HG02759 (cell line): Measurements from ENCODE around the gene ZNF695.
"Not testable (repeated sequence)": the region's sequence is repeated elsewhere in the genome, so short reads cannot be mapped to it uniquely, and the experiment has no call there.

Experiments
- ATAC-seq: cut with Tn5 transposase; IDR thresholded peaks from one replicate; pipeline ENCODE4 v1.9.1; 2021; ENCODE audit warnings: mild to moderate bottlenecking, moderate library complexity; ENCODE audit not compliant: unreplicated experiment

Gene ZNF695

DNA sequence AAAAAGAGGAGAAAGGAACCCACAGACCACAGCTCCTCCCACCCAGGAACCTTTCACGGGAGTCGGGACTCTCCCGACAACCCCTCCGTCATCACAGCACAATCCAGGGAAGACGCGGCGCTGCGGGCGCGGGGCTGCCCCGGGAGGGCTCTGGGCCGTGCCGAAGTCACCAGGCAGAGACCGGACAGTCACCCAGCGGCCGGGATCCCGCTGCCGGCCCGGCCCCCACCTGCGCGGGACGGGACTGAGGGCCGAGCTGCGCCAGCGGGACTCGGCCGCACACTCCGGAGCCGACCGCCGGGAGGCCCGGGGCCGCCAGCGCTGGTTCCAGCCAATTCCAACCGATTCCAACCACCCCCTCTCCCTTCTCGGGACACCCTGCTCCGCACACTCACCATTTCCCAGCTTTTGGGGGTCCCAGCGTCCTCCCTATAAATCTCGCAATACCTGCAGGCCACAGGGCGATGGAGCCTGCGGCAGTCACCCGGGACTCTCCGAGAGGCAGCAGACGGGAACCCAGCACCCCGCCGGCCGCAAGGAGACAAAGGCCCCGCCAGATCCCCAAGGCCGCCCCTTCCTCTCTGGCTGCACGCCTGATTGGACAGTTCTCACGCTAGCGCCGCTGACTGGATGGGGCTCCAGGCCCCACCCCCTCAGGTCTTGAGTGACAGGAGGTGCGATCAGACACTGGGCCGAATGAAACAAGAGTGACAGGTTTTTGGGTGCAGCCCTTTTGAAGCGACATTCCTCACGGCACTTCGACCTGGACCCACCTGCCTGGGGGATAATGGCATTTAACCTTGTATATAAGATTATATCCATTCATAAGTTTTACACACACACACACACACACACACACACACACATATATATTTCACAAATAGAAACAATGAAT, at the start of gene ZNF695:
TSS of gene ZNF695 (minus strand) at position 547 of the 895 bp plus-strand sequence. CDS start at position 398, 149 bp downstream.
- peak; percentile 99 for ATAC-seq

DNA sequence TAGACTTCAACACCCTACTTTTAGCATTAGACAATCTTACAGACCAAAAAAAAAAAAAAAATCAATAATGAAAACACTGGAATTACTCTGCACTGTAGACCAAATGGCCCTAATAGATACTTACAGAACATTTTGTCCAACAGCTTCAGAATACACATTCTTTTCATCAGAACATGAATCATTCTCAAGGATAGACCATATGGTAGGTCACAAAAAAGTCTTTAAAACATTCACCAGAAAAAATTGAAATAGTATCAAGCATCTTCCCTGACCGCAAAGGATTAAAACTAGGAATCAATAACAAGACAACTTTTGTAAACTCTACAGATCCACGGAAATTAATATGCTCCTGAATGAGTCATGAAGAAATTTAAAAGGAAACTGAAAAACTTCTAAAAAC, 48.2 kb upstream of the ZNF695 start:
- ATAC-seq = no peak

DNA sequence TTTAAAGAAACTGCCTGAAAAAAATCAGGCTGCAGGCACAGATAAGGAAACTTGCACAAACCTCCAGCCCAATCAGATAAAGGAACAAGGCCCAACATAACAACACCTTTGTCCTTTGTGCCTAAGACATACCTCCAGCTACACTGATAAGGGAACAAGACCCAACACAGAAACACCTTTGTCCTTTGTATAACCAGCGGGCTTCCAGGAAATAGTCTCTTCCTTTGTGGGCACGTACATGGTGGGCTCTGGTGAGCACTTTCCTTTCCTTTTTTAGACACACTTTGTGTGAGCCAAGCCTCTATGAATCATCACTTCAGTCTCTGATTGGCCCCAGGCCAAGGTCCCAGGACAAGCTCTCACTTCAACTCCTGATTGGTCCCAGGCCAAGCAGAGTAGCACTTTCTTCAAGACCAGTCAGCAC, 47.1 kb upstream of the ZNF695 start:
- no peak for ATAC-seq

DNA sequence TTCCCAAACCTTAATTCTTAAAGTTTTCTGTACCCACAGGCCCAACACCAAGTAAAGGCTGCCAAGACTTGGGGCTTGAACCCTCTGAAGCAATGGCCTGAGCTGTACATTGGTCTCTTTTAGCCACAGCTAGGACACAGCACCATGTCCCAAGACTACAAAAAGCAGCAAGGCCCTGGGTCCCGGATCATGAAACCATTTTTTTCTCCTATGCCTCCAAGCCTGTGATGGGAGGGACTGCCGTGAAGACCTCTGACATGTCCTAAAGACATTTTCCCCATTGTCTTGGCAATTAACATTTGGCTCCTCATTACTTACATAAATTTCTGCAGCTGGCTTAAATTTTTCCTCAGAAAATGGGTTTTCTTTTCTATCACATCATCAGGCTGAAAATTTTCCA, 39.8 kb upstream of the ZNF695 start:
- no peak for ATAC-seq

DNA sequence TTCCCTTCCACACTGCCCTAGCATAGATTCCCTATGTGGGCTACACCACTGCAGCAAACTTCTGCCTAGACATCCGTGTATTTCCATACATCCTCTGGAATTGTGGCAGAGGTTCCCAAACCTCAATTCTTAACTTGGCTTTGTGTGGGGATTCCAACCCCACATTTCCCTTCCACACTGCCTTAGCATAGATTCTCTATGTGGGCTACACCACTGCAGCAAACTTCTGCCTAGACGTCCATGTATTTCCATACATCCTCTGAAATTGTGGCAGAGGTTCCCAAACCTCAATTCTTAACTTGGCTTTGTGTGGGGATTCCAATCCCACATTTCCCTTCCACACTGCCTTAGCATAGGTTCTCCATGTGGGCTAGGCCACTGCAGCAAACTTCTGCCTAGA, 39.4 kb upstream of the ZNF695 start:
- no peak for ATAC-seq

DNA sequence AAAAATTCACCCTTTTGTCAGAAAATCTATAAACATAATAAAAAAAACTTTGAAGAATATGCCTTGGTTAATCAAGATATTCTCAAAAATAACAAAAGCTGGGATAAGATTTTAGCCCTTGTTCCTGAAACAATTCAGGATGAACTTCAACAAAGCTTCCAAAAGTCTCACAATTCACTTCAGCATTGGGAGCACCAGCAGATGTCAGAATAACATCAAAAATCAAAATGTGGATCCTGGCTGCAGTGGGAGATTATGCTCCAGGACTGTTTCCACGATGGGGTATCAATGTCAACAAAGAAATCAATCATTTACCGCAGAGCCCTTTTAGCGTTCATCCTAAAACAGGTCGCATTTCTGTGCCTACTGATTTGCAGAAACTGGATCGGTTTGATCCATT, 35.5 kb upstream of the ZNF695 start:
- ATAC-seq = no peak

DNA sequence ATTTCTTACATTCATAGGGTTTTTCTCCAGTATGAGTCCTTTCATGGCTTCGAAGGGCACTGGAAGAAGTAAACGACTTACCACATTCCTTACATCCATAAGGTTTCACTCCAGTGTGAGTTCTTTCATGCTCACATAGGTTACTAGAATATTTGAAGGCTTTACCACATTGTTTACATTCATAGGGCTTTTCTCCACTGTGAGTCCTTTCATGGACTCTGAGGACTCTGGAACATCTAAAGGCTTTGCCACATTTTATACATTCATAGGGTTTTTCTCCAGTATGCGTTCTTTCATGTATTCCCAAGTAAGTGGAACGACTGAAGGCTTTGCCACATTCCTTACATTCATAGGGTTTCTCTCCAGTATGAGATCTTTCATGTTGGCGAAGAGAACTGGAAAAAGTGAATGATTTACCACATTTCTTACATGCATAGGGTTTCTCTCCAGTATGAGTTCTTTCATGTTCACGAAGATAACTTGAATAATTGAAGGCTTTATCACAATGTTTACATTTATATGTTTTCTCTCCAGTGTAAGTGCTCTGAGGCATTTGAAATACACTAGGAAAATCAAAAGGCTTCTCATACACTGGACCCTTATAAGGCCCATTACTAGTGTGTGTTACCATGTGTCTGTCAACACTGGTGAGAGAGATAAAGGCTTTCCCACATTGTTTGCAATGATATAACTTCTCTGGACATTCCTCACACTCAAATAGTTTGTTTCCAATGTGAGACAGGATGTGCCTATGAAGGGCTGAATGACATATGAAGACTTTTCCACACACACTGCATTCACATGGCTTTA, 29.9 kb upstream of the ZNF695 start:
- no peak for ATAC-seq

DNA sequence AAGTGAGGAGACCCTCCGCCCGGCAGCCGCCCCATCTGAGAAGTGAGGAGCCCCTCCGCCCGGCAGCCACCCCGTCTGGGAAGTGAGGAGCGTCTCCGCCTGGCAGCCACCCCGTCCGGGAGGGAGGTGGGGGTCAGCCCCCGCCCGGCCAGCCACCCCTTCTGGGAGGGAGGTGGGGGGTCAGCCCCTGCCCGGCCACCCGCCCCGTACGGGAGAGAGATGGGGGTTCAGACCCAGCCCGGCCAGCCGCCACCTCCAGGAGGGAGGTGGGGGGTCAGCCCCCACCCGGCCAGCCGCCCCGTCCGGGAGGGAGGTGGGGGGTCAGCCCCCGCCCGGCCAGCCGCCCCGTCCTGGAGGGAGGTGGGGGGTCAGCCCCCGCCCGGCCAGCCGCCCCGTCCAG, 24.4 kb upstream of the ZNF695 start:
- ATAC-seq = not testable (repeated sequence)

DNA sequence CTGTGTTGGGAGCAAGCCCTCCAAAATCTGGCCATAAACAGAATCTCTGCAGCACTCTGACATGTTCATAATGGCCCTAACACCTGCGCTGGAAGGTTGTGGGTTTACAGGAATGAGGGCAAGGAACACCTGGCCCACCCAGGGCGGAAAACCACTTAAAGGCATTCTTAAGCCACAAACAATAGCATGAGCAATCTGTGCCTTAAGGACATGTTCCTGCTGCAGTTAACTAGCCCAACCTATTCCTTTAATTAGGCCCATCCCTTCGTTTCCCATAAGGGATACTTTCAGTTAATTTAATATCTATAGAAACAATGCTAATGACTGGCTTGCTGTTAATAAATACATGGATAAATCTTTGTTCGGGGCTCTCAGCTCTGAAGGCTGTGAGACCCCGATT, 16.8 kb upstream of the ZNF695 start:
- ATAC-seq = not testable (repeated sequence)

DNA sequence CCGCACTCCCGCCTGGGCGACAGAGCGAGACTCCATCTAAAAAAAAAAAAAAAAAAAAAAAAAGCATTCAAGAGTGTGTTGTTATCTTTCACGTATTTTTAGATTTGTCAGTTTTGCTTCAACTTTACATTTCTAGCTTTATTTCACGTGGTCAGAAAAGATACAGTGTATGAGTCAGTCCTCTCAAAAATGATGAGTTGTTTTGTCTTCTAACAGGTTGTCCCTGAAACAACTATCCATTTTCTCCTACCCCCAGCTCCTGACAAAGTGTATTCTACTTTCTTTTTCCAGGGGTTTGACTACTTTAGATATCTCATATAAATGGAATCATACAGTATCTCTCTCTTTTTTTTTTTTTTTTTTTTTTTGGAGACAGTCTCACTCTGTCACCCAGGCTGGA, 5.5 kb upstream of the ZNF695 start:
- ATAC-seq = no peak

DNA sequence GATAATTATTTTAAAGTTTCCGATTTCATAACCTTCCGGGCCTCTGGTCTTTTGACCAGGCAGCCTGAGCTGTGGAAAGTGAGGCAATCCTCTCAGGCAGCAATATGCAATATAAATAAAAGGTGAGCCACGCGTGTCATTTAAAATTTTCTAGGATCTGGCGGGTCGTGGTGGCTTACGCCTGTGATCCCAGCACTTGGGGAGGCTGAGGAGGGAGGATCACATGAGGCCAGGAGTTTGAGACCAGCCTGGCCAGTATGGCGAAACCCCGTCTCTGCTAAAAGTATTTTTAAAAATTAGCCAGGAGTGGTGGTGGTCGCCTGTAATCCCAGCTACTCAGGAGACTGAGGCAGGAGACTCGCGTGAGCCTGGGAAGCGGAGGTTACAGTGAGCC, 546 bp upstream of the ZNF695 start:
- no peak for ATAC-seq

DNA sequence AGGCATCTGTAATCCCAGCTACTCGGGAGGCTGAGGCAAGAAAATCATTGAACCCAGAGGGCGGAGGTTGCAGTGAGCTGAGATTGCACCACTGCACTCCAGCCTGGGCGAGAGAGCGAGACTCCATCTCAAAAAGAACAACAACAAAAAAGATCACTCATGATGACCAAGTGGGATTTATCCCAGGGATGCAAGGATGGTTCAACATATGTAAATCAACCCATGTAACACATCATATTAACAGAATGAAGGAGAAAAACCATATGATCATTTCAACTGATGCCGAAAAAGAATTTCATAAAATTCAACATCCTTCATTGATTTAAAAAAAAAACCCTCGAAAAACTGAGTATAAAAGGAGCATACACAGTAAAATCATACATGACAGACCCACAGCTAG, 3.8 kb downstream of the ZNF695 start:
- not testable (repeated sequence) for ATAC-seq

DNA sequence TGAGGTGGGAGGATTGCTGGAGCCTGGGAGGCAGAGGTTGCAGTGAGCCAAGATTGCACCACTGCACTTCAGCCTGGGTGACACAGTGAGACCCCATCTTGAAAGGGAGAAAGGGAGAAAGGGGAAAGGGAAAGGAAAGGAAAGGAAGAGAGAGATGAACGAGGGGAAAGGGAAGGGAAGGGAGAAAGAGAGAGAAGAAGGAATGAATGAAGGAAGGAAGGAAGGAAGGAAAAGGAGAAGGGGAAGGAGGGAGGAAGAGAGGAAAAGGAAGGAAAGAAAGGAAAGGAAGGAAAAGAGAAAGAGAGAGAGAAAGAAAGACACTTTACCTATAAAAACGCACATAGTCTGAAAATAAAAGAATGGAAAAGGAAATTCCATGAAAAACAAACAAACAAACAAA, 18.0 kb downstream of the ZNF695 start:
- no peak for ATAC-seq

DNA sequence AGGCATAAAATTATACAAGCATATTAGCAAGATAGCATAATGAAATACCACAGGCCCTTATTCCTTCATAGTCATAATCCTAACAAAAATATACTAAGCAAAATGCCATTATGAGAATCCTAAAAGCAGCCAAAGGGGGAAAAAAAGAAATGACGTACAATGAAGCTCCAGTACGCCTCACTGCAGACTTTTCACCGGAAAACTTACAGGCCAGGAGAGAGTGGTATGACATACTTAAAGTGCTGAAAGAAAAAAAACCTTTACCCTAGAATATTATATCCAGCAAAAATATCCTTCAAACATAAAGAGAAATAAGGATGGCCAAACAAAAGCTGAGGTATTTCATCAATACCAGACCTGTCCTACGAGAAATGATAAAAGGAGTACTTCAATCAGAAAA, 19.5 kb downstream of the ZNF695 start:
- ATAC-seq = no peak

DNA sequence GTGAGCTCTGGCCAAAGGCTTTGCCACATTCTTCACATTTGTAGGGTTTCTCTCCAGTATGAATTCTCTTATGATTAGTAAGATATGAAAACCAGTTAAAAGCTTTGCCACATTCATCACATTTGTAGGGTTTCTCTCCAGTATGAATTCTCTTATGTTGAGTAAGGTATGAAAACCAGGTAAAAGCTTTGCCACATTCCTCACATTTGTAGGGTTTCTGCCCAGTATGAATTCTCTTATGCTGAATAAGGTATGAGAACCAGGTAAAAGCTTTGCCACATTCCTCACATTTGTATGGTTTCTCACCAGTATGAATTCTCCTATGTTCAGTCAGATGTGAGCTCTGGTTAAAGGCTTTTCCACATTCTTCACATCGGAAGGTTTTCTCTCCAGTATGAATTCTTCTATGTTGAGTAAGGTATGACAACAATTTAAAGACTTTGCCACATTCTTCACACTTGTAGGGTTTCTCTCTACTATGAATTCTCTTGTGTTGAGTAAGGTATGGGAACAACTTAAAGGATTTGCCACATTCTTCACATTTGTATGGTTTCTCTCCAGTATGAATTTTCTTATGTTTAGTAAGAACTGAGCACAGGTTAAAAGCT, 20.7 kb downstream of the ZNF695 start:
- no peak for ATAC-seq

DNA sequence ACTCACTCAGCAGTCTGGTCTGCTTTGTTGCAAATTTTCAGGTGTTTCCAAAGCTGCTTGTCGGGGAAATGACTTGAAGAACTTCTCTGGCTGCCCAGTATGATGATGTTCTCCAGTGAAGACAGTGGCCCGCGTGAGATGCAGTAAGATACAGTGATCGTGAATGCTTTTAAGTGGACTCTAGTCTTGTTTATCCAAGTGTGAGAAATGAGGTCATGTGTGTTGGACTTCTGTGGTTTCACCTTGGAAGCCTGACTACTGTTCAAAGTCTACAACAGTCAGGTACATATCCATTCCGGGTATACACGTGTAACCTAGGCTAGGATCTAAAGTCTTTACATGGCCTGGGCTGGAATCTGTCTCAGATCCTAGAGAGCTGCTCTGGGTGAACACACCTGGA, 29.1 kb downstream of the ZNF695 start:
- no peak for ATAC-seq

DNA sequence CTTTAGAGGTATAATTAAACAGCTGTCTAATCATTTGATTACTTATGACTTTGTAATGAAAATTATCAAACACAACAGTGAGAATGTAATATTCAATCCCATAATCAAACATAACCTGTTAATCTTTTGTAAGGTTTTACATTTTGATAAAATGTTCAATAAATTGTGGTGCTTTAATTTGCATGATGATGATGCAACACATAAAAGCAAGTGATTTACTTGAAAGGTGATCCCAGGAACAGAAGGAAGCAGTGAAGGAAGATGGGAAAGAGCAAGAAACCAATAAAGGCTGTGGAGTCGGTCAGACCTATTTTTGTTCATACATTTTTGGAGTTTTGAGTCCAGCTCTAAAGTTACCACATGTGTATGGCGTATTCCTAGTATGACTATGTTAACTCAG, 29.6 kb downstream of the ZNF695 start:
- no peak for ATAC-seq

DNA sequence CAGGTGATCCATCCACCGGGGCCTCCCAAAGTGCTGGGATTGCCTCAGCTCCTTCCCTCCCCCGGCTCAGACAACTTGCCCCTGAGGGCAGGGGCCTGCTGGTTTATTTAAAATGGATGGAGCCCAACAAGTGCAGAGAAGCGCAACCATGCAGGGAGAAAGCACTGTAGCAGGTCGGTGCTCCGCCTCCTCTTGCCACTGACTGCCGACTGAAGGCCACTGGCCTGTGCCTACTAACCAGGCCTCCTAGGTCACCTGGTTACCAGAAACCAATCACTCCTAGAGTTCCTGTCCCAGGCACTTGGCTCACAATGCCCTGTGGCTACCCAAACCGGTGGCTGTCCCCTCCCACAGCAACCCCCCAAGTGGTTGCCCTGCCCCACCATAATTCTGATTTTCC, 35.9 kb downstream of the ZNF695 start:
- ATAC-seq = no peak

DNA sequence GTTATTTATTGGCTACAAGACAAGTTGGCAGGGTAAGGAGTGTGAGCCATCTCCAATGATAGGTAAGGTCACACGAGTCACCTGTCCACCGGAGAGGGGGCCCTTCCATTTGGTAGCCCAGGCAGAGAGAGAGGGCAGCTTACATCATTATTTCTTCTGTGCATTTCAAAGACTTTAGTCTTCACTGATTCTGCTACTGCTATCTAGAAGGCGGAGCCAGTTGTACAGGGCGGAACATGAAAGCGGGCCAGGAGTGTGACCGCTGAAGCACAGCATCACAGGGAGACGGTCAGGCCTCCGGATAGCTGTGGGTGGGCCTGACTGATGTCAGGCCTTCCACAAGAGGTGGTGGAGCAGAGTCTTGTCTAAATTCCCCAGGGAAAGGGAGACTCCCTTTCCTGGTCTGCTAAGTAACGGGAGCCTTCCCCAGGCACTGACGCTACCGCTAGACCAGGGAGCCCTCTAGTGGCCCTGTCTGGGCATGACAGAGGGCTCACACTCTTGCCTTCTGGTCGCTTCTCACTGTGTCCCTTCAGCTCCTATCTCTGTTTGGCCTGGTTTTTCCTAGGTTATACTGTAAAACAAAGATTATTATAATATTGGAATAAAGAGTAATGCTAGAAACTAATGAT, 36.7 kb downstream of the ZNF695 start:
- ATAC-seq = no peak

DNA sequence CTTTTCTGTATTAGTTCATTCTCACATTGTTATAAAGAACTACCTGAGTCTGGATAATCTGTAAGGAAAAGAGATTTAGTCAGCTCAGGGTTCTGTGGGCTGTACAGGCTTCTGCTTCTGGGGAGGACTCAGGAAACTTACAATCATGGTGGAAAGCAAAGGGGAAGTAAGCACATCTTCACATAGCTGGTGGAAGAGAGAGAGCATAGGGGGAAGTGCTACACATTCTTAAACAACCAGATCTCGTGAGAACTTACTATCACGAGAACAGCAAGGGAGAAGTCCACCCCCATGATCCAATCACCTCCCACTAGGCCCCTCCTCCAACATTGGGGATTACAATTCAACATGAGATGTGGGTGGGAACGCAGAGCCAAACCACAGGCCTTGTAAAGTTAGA, 38.2 kb downstream of the ZNF695 start:
- no peak for ATAC-seq

DNA sequence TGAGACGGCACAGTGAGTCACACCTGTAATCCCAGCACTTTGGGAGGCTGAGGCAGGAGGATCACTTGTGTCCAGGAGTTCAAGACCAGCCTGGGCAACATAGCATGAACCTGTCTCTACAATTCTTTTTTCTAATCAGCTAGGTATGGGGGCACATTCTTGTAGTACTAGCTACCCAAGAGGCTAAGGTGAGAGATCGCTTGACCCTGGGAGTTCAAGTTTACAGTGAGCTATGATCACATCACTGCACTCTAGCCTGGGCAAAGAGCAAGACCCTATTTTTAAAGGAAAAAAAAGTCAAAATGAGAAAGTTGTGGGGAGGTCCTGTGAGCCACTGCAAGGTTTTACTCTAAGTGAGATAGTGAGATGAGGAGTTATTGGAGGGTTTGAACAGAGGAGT, 41.4 kb downstream of the ZNF695 start:
- no peak for ATAC-seq
